GM21619 (cell line): Measurements from ENCODE around the gene NME5.
A peak's percentile ranks its signal among the peaks of the same experiment; 100 is the strongest.
"Not testable (repeated sequence)": the region's sequence is repeated elsewhere in the genome, so short reads cannot be mapped to it uniquely, and the experiment has no call there.

Experiments
- ATAC-seq: cut with Tn5 transposase; IDR thresholded peaks from one replicate; pipeline ENCODE4 v1.9.1; 2021; ENCODE audit not compliant: unreplicated experiment

NME5 gene

GRCh38 chr5:138082033-138082432 lies 57.2 kb downstream of the NME5 start:
- no peak for ATAC-seq

GRCh38 chr5:138078006-138078643 lies 61.1 kb downstream of the NME5 start:
- ATAC-seq, result no peak

GRCh38 chr5:138077064-138077696 lies 62.0 kb downstream of the NME5 start:
- no peak for ATAC-seq

- not testable (repeated sequence) for ATAC-seq
Observed at GRCh38 chr5:138070026-138070425, 69.2 kb downstream of the NME5 start.

GRCh38 chr5:138068742-138069600 lies 70.3 kb downstream of the NME5 start:
- peak; percentile 65 for ATAC-seq

GRCh38 chr5:138067945-138068344 lies 71.3 kb downstream of the NME5 start:
- no peak for ATAC-seq
